ENCODE data around the gene CEP170. TPM values are rescaled to one million over a fixed set of nuclear protein-coding genes. Genes with fewer than 3 reads are reported as not detected.
"Not testable (repeated sequence)": the region's sequence is repeated elsewhere in the genome, so short reads cannot be mapped to it uniquely, and the experiment has no call there.

Gene CEP170
- total RNA-seq, 4 donors from 2014 or later = 7.5 to 25.4 (median 11.8) TPM

- Histone ChIP-seq H3K27me3 (no peaks in the 10 kb centered on the region), H3K4me1 (peaks cover 0 to 3% (median 0%) of the 10 kb centered on the region in 4 donors), H3K36me3 (no peaks in the 10 kb centered on the region), H3K27ac (no peak overlapping the region), H3K4me3 (no peak overlapping the region), H3K9me3 (no peaks in the 10 kb centered on the region)
- 77 to 84% methylated on average over 3 to 4 of the region's 4 CpGs for WGBS, 2 donors (ENCODE audit: low coverage in 1 of 2)
- DNase-seq = no peak
- no peak for TF ChIP-seq CTCF (IDR thresholded peaks at IDR 0.05)
- no peak for TF ChIP-seq EP300 (IDR thresholded peaks at IDR 0.05; ENCODE audit: low read depth)
- TF ChIP-seq POLR2AphosphoS5 (IDR thresholded peaks at IDR 0.05) = no peak
- no peak for TF ChIP-seq POLR2A (IDR thresholded peaks at IDR 0.05)
- intact Hi-C loops (cut with DNase I; ENCODE audit: low total_unique reads) = no loop called here
- in situ Hi-C loops (cut with MboI; ENCODE audit: low pct_ligation_motif_present in 1 of 4, low pct_unique_long_range_greater_than_20kb in 1 of 4, low sequenced_read_pairs in 3 of 4) = no loop called here
Measured at GRCh38 chr1:243213045-243213787, 41.9 kb downstream of the CEP170 start.

DNA sequence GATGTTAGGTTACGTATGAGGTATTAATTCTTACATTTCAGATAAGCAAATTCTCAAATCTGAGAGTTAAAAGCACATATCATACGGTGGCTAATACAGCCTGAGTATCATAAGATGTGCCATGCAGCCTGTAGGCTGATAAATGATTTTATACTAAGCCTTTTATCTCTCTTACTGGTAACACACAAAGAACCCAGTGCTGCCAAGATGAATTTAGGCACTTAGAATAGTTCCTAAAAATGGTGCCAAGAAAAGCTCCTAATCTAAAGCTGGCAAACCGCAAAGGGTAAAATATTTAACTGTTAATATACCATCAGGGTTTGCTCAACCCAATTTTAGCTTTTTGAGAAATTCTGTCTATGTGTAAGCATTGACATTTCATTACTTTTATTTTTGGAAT lies 43.1 kb downstream of the CEP170 start:
- H3K4me1 ChIP-seq; H3K27me3 ChIP-seq; H3K27ac ChIP-seq; H3K36me3 ChIP-seq; in situ Hi-C loops (cut with MboI; ENCODE audit: low pct_ligation_motif_present in 1 of 4, low pct_unique_long_range_greater_than_20kb in 1 of 4, low sequenced_read_pairs in 3 of 4); H3K9me3 ChIP-seq; DNase-seq; H3K4me3 ChIP-seq; intact Hi-C loops (cut with DNase I; ENCODE audit: low total_unique reads): not testable (repeated sequence)
- 61 to 68% methylated on average over 3 of the region's 3 CpGs for WGBS, 2 donors (ENCODE audit: low coverage in 1 of 2)

DNA sequence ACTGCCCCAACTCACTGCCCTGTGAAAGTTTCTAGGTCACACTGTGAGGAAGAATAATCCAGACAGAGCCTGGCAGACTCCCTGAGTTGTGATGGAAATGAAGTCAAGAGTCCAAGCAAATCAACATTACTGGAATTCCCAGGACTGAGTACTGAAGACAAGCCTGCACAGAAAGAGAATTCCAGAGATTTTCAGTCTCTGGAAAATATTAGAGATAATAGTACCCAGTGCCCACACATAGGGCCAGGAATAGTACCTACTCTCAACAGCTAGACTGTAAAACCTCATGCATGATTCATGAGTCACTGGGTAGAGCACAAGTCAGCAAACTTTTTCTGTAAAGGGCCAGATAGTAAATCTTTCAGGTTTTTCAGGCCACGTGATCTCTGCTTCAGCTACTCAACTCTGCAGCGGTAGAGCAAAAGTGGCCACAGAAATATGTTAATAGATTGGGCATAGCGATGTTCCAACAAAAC lies 50.0 kb downstream of the CEP170 start:
- DNase-seq; H3K27me3 ChIP-seq; intact Hi-C loops (cut with DNase I; ENCODE audit: low total_unique reads); H3K4me3 ChIP-seq; H3K9me3 ChIP-seq; H3K36me3 ChIP-seq; H3K27ac ChIP-seq; in situ Hi-C loops (cut with MboI; ENCODE audit: low pct_ligation_motif_present in 1 of 4, low pct_unique_long_range_greater_than_20kb in 1 of 4, low sequenced_read_pairs in 3 of 4); H3K4me1 ChIP-seq: not testable (repeated sequence)
- 84% methylated on average over 3 of the region's 3 CpGs; no CpG with 5 or more reads in 1 of the 2 donors for WGBS, 2 donors (ENCODE audit: low coverage in 1 of 2)

DNA sequence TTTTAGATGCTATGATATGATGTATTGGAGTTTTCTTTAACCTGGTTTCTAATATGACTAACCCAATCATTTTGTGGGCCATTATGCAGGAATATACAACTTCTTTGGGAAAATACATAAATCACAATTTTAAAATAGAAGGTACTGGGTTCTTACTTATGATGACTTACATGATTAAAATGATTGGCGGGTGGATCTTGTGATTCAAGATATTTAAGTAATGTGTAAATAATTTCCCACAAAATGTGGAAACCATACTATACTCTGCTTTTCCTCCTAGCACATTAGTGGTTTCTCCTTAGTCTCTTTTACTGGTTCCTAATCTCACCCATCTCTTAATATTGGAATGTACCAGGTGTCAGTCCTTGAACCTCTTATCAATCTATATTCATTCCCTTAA lies 50.7 kb downstream of the CEP170 start:
- H3K27ac ChIP-seq; in situ Hi-C loops (cut with MboI; ENCODE audit: low pct_ligation_motif_present in 1 of 4, low pct_unique_long_range_greater_than_20kb in 1 of 4, low sequenced_read_pairs in 3 of 4); H3K9me3 ChIP-seq; H3K4me1 ChIP-seq; H3K36me3 ChIP-seq; intact Hi-C loops (cut with DNase I; ENCODE audit: low total_unique reads); H3K4me3 ChIP-seq; DNase-seq; H3K27me3 ChIP-seq: not testable (repeated sequence)
- WGBS, 2 donors (ENCODE audit: low coverage in 1 of 2) = 90 to 98% methylated on average over 1 of the region's 1 CpG

DNA sequence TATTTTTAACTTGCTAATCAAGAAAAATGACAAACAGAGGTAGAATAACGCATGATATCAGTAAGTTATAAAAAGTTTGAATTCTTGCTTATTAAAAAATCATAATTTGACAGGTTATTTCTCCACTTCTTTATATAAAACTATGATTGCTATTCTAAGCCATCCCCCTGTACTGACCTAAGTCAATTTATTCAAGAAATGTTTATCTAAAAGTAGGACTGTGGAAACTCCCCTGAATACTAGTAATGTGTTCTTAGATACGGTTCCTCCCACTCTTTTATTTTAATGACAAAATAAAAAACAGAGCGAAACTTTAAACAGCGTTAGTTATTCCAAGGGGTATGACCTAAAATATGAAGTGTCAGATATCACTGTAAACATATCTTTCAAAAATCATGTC lies 51.9 kb downstream of the CEP170 start:
- intact Hi-C loops (cut with DNase I; ENCODE audit: low total_unique reads); H3K36me3 ChIP-seq; H3K27me3 ChIP-seq; H3K4me3 ChIP-seq; H3K27ac ChIP-seq; H3K9me3 ChIP-seq; DNase-seq; H3K4me1 ChIP-seq; in situ Hi-C loops (cut with MboI; ENCODE audit: low pct_ligation_motif_present in 1 of 4, low pct_unique_long_range_greater_than_20kb in 1 of 4, low sequenced_read_pairs in 3 of 4): not testable (repeated sequence)
- WGBS, 2 donors (ENCODE audit: low coverage in 1 of 2) = 74 to 90% methylated on average over 4 of the region's 4 CpGs

DNA sequence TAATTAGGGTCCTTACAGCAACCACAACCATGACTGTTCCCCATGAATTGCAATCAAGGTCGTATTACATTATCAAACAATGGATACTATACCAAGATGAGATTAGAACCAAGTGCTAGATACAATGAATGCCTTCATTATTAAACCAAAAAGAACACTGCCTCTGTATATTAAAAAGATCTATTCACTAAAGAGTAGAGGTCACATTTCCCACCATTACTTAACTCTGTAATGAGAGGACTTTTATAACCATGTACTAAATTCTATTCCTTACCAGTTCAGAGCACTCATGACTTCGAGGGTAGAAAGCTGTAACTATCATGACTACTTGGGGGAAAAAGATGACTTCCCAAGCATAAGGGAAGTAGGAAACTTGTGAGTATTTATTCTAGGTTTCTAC lies 53.8 kb downstream of the CEP170 start:
- H3K27ac ChIP-seq; H3K4me1 ChIP-seq; in situ Hi-C loops (cut with MboI; ENCODE audit: low pct_ligation_motif_present in 1 of 4, low pct_unique_long_range_greater_than_20kb in 1 of 4, low sequenced_read_pairs in 3 of 4); intact Hi-C loops (cut with DNase I; ENCODE audit: low total_unique reads); H3K27me3 ChIP-seq; DNase-seq; H3K4me3 ChIP-seq; H3K9me3 ChIP-seq; H3K36me3 ChIP-seq: not testable (repeated sequence)
- 67 to 87% methylated on average over 2 of the region's 2 CpGs for WGBS, 2 donors (ENCODE audit: low coverage in 1 of 2)

DNA sequence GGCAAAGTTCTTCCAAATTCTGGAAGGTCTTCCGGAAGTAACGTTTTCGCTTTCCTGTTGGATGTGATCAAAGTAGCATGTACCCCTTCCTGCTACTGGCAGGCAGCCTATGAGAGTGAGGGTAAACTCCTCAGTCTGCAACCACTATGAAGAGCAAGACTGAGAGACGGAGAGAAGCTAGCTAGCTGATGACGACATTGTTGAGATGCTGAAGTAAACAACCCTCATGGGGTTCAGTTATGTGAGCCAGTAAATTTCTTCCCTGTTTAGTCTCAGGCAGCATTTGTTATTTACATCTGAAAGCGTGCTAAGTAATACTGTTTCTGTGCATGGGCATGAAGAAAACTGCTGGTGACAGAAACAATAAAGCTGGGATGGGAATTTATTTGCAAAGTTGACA lies 57.6 kb downstream of the CEP170 start:
- H3K4me1 ChIP-seq; H3K27ac ChIP-seq; H3K4me3 ChIP-seq; H3K36me3 ChIP-seq; DNase-seq; in situ Hi-C loops (cut with MboI; ENCODE audit: low pct_ligation_motif_present in 1 of 4, low pct_unique_long_range_greater_than_20kb in 1 of 4, low sequenced_read_pairs in 3 of 4); intact Hi-C loops (cut with DNase I; ENCODE audit: low total_unique reads); H3K9me3 ChIP-seq; H3K27me3 ChIP-seq: not testable (repeated sequence)
- 75% methylated on average over 4 of the region's 6 CpGs; no CpG with 5 or more reads in 1 of the 2 donors for WGBS, 2 donors (ENCODE audit: low coverage in 1 of 2)

GRCh38 chr1:243193330-243193729 lies 61.8 kb downstream of the CEP170 start:
- H3K27me3 ChIP-seq; H3K36me3 ChIP-seq; H3K27ac ChIP-seq; H3K9me3 ChIP-seq; in situ Hi-C loops (cut with MboI; ENCODE audit: low pct_ligation_motif_present in 1 of 4, low pct_unique_long_range_greater_than_20kb in 1 of 4, low sequenced_read_pairs in 3 of 4); H3K4me1 ChIP-seq; DNase-seq; H3K4me3 ChIP-seq; intact Hi-C loops (cut with DNase I; ENCODE audit: low total_unique reads): not testable (repeated sequence)
- 80% methylated on average over 1 to 2 of the region's 2 CpGs for WGBS, 2 donors (ENCODE audit: low coverage in 1 of 2)

GRCh38 chr1:243186201-243186995 lies 68.7 kb downstream of the CEP170 start:
- intact Hi-C loops (cut with DNase I; ENCODE audit: low total_unique reads); H3K27me3 ChIP-seq; H3K27ac ChIP-seq; in situ Hi-C loops (cut with MboI; ENCODE audit: low pct_ligation_motif_present in 1 of 4, low pct_unique_long_range_greater_than_20kb in 1 of 4, low sequenced_read_pairs in 3 of 4); H3K36me3 ChIP-seq; DNase-seq; H3K9me3 ChIP-seq; H3K4me1 ChIP-seq; H3K4me3 ChIP-seq: not testable (repeated sequence)
- 94% methylated on average over 7 to 8 of the region's 8 CpGs for WGBS, 2 donors (ENCODE audit: low coverage in 1 of 2)
